GM12878 (cell line): ENCODE data around the gene BBOX1. TPM values are rescaled to one million over a fixed set of nuclear protein-coding genes. Genes with fewer than 3 reads are reported as not detected.

Source experiments
- ATAC-seq: fragments of 200-7000 bp; cut with Tn5 transposase; 3 replicates; pipeline ENCODE4 v1.9.1; 2020; ENCODE audit warnings: mild to moderate bottlenecking, moderate library complexity
- BruUV-seq: library from RNA; stranded (reverse); fragments of 400-500 nt; replicated peaks from 2 replicates; lab custom pipeline; 2021; lab: Mats Ljungman, UMichigan
- CTCF ChIA-PET: fragments of 300-600 bp; sonication (Branson Sonifier 250); formaldehyde crosslinking; extraction: SDS; loops from one replicate; lab custom pipeline; 2021; ENCODE audit warnings: inconsistent platforms; lab: Yijun Ruan, JAX
- POLR2A ChIA-PET: fragments of 350-600 bp; formaldehyde crosslinking; extraction: SDS; loops from one replicate; lab custom pipeline; 2021; ENCODE audit warnings: inconsistent platforms; lab: Charles Lee
- RAD21 ChIA-PET: fragments of 300-600 bp; sonication (Branson Sonifier 250); formaldehyde crosslinking; loops from one replicate; lab custom pipeline; 2023; ENCODE audit warnings: antibody characterized with exemption; ENCODE audit not compliant: unreplicated experiment; lab: Charles Lee
- SMC1A ChIA-PET: fragments of 300-600 bp; sonication (Branson Sonifier 250); formaldehyde crosslinking; loops from one replicate; lab custom pipeline; 2023; ENCODE audit not compliant: unreplicated experiment, uncharacterized antibody; lab: Charles Lee
- DNase-seq: peaks from one replicate; pipeline ENCODE4 v3.0.0-alpha.2; 2011; ENCODE audit warnings: low read depth, low spot score
- FAIRE-seq: peaks from 3 replicates; lab custom pipeline; 2011; peaks lifted over from hg19 to GRCh38; lab: Jason Lieb, UNC
- H2AFZ ChIP-seq: 2 replicates; pipeline ENCODE4 v1.6.0; 2011; ENCODE audit warnings: low read depth, low read length, control low read depth; ENCODE audit not compliant: control insufficient read depth
- H3K27ac ChIP-seq: 2 replicates; pipeline ENCODE4 v1.5.1; 2011; ENCODE audit warnings: control low read depth; ENCODE audit not compliant: control insufficient read depth, insufficient read depth
- H3K27me3 ChIP-seq, 2 experiments: replicated peaks in 1 of 2; 2 replicates each; pipeline versions ENCODE4 v1.6.0 to v1.6.1; 2011; ENCODE audit warnings: low read length in 1 of 2; ENCODE audit not compliant: control insufficient read depth in 2 of 2, insufficient read depth in 2 of 2
- H3K36me3 ChIP-seq, 2 experiments: 2 replicates each; pipeline ENCODE4 v1.5.1; 2011; ENCODE audit warnings: low read length in 1 of 2; ENCODE audit not compliant: control insufficient read depth in 2 of 2, insufficient read depth in 2 of 2
- H3K4me1 ChIP-seq: 2 replicates; pipeline ENCODE4 v1.6.1; 2011; ENCODE audit warnings: mild to moderate bottlenecking, low read length, moderate library complexity, mixed read lengths; ENCODE audit not compliant: control insufficient read depth, insufficient read depth
- H3K4me2 ChIP-seq: 2 replicates; pipeline ENCODE4 v1.6.0; 2011; ENCODE audit warnings: control low read depth; ENCODE audit not compliant: control insufficient read depth, insufficient read depth
- H3K4me3 ChIP-seq: fragments of 200-600 bp; sonication (generic); 2 replicates; pipeline ENCODE4 v1.5.1; 2016
- H3K79me2 ChIP-seq: 2 replicates; pipeline ENCODE4 v1.6.0; 2011; ENCODE audit warnings: low read length; ENCODE audit not compliant: control insufficient read depth, insufficient read depth
- H3K9ac ChIP-seq: 2 replicates; pipeline ENCODE4 v1.8.0; 2011; ENCODE audit warnings: low read length, control low read depth, mixed read lengths; ENCODE audit not compliant: control insufficient read depth, insufficient read depth
- H3K9me3 ChIP-seq: replicated peaks from 3 replicates; pipeline ENCODE4 v1.5.1; 2011; ENCODE audit warnings: mild to moderate bottlenecking, low read length; ENCODE audit not compliant: control insufficient read depth, insufficient read depth
- H4K20me1 ChIP-seq: 2 replicates; pipeline ENCODE4 v1.6.0; 2011; ENCODE audit not compliant: control insufficient read depth, insufficient read depth
- CBX5 ChIP-seq: sonication (generic); IDR thresholded peaks from 2 replicates; pipeline ENCODE4 v1.6.1; 2016; ENCODE audit warnings: low read depth, moderate library complexity, mild to moderate bottlenecking, inconsistent platforms
- EGR1 ChIP-seq, 2 experiments: IDR thresholded peaks; 1 replicate in 1 of 2; 2 replicates in 1 of 2; pipeline ENCODE4 v1.6.1; 2011 to 2012; ENCODE audit warnings: low read depth in 2 of 2, low read length in 2 of 2, borderline replicate concordance in 1 of 2, mild to moderate bottlenecking in 1 of 2, moderate library complexity in 1 of 2
- IKZF1 ChIP-seq: fragments of 450-650 bp; conservative IDR thresholded peaks from 2 replicates; pipeline ENCODE4 v1.6.1; 2017; ENCODE audit warnings: antibody characterized with exemption, mild to moderate bottlenecking
- IKZF2 ChIP-seq, 2 experiments: fragments of 450-650 bp; IDR thresholded peaks; 2 replicates each; pipeline ENCODE4 v1.6.1; 2017; ENCODE audit warnings: mild to moderate bottlenecking in 2 of 2, moderate library complexity in 2 of 2
- POLR2AphosphoS5 ChIP-seq: IDR thresholded peaks from 2 replicates; pipeline ENCODE4 v1.6.1; 2011; ENCODE audit warnings: mild to moderate bottlenecking, low read length, inconsistent platforms
- RB1 ChIP-seq: fragments of 450-650 bp; formaldehyde crosslinking; IDR thresholded peaks from 2 replicates; pipeline ENCODE4 v1.6.1; 2017; ENCODE audit warnings: mild to moderate bottlenecking, borderline replicate concordance
- RELB ChIP-seq: fragments of 450-650 bp; IDR thresholded peaks from 2 replicates; pipeline ENCODE4 v1.6.1; 2017; ENCODE audit warnings: low read depth, mild to moderate bottlenecking, moderate library complexity
- SMARCA5 ChIP-seq: fragments of 450-650 bp; IDR thresholded peaks from 2 replicates; pipeline ENCODE4 v1.6.1; 2017; ENCODE audit warnings: mild to moderate bottlenecking
- TCF12 ChIP-seq: IDR thresholded peaks from 2 replicates; pipeline ENCODE4 v1.6.1; 2011; ENCODE audit warnings: low read depth, mild to moderate bottlenecking, low read length
- ZZZ3 ChIP-seq: IDR thresholded peaks from 2 replicates; pipeline ENCODE4 v1.6.1; 2011; ENCODE audit warnings: low read depth; ENCODE audit not compliant: control insufficient read depth, insufficient read length
- WGBS: methylation state at CpG from one replicate; pipeline ENCODE4 v1.1.6; 2016; ENCODE audit warnings: low lambda C conversion rate; ENCODE audit not compliant: insufficient replicate concordance, insufficient coverage; ENCODE audit errors: missing lambda C conversion rate; 5-methylcytosine and 5-hydroxymethylcytosine counted together
- in situ Hi-C: fragments of 300-500 bp; cut with MboI; formaldehyde crosslinking; loops from 9 replicates; pipeline ENCODE4 v1.14.3; 2018; ENCODE audit warnings: mixed read lengths
- intact Hi-C: fragments of 100-400 bp; cut with micrococcal nuclease; formaldehyde crosslinking; loops from one replicate; pipeline ENCODE4 v1.14.2; 2022; ENCODE audit not compliant: unreplicated experiment
- polyA plus RNA-seq, 11 experiments: library from polyadenylated mRNA; depleted of rRNA in 4 of 11; unstranded in 6 of 11; stranded (reverse) in 5 of 11; fragments of >200 nt; fragmentation: Nextera tagmentation in 4 of 11; fragmentation: Illumina TruSeq in 1 of 11; extraction: Ambion mirVana in 4 of 11; extraction: Trizol in 1 of 11; gene quantifications; 1 replicate in 1 of 11; 2 replicates in 10 of 11; pipeline versions ENCODE4 v1.2.1 to v1.2.3, GENCODE V29; 2011 to 2016; ENCODE audit warnings: inconsistent platforms in 2 of 11, missing spikeins in 2 of 11, low read depth in 1 of 11
- total RNA-seq, 4 experiments: library from RNA; depleted of rRNA in 3 of 4; stranded (reverse); fragments of >200 nt in 3 of 4; fragmentation: Illumina TruSeq in 1 of 4; extraction: Trizol in 1 of 4; gene quantifications; 2 replicates each; pipeline versions ENCODE4 v1.2.1 to v1.2.3, GENCODE V29; 2013 to 2021
- TF ChIP-seq, protein P1 (sequence below): IDR thresholded peaks from 2 replicates; pipeline ENCODE4 v1.6.1; 2011; ENCODE audit warnings: borderline replicate concordance, low read depth, mild to moderate bottlenecking, moderate library complexity, low read length; ENCODE audit not compliant: insufficient read depth, poor library complexity, severe bottlenecking

BBOX1 gene
- total and polyA plus RNA-seq, 10 of the 15 experiments (the other 5 are each of a cell fraction or from before 2014, with no cell fraction given) = 3.5 TPM; not detected in 9

GRCh38 chr11:27097551-27097950 lies 56.9 kb downstream of the BBOX1 start:
- Histone ChIP-seq H3K9me3 (no peaks in the 10 kb centered on the region), H3K36me3 (no peaks in the 10 kb centered on the region), H3K27ac (no peak overlapping the region), H3K4me2 (no peak overlapping the region), H2AFZ (no peak overlapping the region), H3K79me2 (no peaks in the 10 kb centered on the region), H3K4me1 (no peaks in the 10 kb centered on the region), H3K9ac (no peak overlapping the region), H4K20me1 (no peaks in the 10 kb centered on the region), H3K27me3 (no peaks in the 10 kb centered on the region), H3K4me3 (no peak overlapping the region)
- ChIA-PET RAD21 (no interaction called here), SMC1A (no interaction called here), POLR2A (no interaction called here), CTCF (no interaction called here)
- DNase-seq = no peak
- BruUV-seq = no TSS peak
- TF ChIP-seq, protein P1, sequence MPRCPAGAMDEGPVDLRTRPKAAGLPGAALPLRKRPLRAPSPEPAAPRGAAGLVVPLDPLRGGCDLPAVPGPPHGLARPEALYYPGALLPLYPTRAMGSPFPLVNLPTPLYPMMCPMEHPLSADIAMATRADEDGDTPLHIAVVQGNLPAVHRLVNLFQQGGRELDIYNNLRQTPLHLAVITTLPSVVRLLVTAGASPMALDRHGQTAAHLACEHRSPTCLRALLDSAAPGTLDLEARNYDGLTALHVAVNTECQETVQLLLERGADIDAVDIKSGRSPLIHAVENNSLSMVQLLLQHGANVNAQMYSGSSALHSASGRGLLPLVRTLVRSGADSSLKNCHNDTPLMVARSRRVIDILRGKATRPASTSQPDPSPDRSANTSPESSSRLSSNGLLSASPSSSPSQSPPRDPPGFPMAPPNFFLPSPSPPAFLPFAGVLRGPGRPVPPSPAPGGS = no peak
- TF ChIP-seq RB1 (no peak), RELB (no peak), CBX5 (no peak), EGR1 (IDR thresholded peaks at IDR 0.05; ENCODE audit: borderline replicate concordance in 1 of 2, low read depth in 2 of 2, low read length in 2 of 2) (no peak), IKZF2 (IDR thresholded peaks at IDR 0.05) (no peak), ZZZ3 (no peak), SMARCA5 (no peak), POLR2AphosphoS5 (no peak), TCF12 (no peak), IKZF1 (no peak)
- intact Hi-C loops (no loop called here), in situ Hi-C loops (no loop called here)
- no peak for ATAC-seq
- WGBS = 30% methylated on average over 4 of the region's 4 CpGs
- no peak for FAIRE-seq
